HG03457 (cell line): Measurements from ENCODE around the gene SPTBN1.

Experiments used
- ATAC-seq: cut with Tn5 transposase; IDR thresholded peaks from one replicate; pipeline ENCODE4 v1.9.1; 2021; ENCODE audit warnings: moderate number of reproducible peaks; ENCODE audit not compliant: unreplicated experiment

Gene SPTBN1

DNA sequence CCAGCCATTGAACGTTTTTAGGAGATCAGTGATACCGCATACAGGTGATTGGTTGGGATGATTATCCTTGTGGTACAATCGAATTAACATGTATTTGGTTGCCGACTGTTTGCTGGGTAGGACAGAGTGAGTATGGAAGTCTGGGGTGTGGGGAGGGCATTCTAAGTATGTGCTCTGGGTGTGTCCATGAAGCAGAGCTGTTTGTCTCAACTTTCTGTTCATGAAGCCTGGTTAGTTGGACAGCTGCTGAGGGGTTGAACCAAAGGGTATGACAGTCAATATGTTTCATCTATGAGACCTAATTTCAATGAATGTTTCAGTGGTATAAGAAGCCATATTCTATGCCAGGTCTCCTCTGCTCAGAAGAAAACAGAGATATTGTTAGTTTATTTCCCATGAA is 21.9 kb upstream of the SPTBN1 start:
- ATAC-seq = no peak

DNA sequence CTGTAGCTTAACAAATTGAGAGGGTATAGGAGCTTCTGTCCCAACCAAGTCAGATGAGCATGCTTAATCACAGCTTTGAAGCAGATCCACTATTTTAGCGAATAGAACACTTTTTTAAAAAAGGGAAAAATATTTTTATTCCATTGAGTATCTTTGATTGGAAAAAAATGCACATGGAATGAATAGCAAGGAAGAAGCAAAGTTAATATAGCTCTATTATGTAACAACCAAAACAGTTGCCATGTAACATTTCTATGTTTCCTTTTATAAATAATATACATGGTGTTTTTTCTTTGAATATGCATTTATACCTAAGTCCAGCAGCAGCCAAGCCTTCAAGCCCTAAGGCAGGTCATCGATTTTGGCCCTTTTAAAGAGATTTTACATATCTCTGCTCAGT is 21.4 kb upstream of the SPTBN1 start:
- ATAC-seq = no peak

DNA sequence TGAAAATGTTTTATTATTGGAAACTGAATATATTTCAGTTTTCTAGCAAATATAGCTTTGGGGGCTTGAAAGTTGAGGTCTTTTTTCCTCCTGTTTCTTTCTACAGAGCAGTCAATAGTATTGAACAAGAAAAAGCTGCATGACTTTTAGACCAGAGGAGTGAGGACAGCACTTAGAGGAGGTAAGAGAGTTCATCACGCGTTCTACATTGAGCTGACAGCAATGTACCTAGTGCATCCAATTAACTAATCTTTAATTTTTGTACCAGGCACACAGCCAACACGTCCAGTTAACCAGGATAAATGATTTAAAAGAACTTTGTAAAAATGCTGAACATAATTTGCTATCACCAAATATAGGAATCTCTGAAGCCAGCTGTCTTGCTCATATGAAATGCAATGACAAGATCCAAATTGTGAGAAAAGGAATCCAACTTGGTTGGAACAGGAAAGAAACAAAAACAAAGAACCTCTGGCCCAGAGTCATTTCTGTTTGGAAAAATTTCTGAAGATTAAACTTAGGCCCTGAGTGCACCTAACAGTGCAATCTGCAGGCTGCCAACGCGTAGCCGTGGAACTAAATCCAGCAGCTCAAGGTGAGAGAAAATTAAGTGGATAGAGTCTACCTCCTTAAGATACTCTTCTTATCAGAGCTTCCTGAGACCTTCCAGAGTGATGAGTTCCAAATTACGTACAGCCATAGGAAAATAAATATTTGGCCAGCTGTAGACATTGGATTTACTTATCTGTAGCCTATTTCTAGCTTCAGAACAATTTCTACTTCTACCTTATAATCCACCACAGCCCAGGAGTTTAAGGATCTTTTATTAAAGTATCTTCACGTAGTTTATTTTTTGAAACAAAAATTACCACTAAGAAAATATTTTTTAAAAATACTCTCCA is 20.6 kb upstream of the SPTBN1 start:
- no peak for ATAC-seq

DNA sequence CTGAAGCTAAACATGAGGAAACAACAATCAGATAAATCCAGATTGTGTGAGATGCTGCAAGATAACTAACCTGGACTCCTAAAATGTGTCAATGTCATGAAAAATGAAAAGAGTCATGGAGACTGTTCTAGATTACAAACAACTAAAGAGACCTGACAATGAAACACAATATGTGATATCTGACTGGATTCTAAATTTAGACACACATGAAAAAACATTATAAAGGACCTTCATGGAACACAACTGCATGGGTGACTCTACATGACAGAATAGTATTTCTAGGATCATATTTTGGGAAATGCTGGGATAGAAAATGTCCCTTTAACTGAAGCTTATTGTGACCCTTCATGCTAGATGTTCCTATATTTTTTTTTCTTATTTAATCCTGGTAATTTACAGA is 18.5 kb upstream of the SPTBN1 start:
- no peak for ATAC-seq

DNA sequence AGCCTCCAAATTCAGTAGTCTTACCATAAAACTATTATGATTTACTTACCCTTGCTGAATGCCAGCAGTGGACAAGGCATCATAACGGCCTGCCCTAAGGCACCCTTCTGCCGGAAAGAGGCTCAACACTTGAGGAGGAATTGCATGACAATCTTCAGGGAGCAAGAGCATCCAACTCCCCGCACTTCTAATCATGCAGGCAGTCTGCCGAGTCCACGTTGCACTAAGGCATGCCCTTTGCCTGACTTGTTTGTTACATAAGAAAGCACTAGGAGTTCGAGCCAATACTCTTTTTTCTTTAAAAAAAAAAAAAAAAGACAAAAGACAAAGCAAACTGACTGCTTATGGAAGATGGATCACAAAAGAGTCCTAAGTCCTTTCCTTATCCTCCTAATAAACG is 17.9 kb upstream of the SPTBN1 start:
- ATAC-seq = no peak

DNA sequence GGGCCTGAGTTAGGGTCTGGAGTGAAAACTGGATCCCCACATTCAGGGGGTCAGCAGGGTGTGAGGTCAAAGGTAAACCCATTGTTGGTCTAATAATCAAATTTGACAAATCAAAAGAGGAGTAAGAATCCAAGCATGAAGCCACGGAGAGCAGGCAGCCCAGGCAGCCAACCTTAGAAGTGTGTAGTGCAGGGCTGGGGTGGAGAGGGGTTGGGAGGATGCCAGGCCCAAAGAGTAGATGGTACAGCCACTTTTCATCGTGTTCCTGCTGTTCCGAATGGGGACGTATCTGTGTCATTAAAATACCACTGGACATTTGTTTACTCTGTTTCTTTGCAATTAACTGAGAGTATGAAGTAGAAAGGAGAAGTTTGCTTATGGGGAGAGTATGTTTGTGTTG is 16.5 kb upstream of the SPTBN1 start:
- no peak for ATAC-seq

DNA sequence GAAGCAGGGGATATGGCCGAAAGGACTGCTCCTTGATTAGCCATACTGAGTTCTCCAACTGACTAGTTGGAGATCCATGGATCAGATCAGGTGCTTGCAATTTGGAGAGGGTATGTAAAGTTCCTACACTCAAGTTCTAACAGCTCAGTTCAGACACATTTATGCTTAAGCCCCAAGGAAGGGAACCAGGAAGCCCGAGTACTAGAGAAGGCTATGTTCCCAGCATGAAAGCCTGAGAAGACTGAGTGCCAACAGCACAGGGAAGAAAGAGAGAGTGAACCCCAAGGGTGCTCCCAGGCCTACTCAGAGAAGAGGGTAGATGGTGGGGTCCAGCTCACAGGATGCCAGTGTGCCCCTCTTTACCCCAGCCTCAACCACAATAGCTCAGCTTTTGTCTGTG is 16.1 kb upstream of the SPTBN1 start:
- no peak for ATAC-seq

DNA sequence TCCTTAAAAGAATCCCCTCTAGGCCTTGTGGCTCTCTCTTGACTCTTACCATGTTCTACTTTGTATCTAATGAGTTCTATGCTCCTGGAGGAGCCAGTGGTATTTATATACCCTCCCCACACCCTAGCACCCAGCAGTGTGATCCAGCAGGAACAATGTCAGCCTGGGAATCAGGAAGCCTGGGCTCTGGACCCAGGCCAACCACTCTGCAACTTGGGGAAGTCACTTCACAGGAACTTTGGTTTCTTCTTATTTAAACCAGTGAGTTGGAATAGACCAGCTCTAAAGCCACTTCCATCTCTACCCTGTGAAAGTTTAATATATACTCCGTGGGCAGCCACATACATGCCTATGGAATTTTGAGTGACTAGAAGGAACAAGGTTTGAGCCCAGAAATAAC is 11.6 kb upstream of the SPTBN1 start:
- no peak for ATAC-seq

DNA sequence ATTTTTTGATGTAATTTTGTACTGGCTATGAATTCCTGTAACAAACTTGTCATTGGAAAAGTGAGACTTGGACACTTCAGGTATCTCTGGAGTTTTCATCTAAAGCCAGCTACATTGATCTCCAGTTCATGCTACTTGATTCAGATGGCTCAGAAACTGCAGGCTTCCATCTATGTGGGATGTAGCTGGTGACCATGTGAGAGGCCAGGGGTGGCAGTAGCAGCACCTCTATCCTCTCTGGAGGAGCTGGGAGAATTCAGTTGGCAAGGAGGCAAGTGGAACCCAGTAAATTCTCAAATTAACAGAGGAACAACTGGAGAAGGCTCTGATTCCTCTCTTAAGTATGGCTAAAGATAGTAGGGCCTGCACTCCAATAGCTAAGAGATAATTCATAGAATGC is 10.0 kb upstream of the SPTBN1 start:
- no peak for ATAC-seq

DNA sequence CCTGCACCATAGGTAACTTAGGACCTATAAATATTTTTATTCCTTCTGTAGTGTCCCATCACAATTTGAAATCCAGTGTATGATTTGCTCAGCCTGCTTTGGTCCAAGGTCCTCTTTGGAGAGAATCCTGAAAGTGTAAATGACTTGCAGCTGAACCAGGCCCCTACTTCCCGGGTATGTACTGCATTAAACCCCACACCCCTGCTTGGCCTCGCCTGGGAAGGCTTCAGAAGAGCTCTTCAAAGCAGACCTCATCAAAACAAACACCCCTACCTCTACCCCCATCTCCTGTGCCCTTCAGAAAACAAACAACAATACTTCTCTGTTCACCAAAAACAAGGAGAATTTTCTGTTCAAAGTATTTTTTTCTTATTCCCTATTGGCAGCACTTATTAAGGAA is 9.5 kb upstream of the SPTBN1 start:
- no peak for ATAC-seq

DNA sequence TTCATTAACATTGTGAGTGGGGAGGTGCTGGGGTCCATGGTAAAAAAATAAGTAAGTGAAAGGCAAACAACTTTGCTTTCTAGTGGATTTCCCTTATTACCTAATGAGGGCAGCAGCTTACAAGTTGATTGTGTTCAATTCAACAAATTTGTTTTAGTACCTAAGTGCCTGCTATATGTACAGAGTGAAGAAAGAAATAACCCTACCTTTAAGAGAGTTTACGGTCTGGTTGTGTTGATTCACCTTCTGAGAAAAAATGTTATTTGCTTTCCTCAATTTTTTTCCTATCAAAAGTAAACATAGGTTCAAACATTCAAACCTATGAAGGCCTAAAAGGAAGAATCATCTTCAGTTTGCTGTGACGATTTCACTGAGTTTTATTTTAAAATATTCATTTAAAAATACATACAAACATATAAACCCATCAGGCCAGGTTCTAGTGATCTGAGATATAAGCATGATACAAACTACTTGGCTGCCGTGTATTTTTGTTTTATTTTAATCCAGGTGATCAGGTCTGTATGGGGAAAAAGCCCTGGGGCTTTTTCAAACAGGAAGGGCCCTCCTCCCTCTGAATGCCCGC is 1.5 kb upstream of the SPTBN1 start:
- ATAC-seq = no peak

DNA sequence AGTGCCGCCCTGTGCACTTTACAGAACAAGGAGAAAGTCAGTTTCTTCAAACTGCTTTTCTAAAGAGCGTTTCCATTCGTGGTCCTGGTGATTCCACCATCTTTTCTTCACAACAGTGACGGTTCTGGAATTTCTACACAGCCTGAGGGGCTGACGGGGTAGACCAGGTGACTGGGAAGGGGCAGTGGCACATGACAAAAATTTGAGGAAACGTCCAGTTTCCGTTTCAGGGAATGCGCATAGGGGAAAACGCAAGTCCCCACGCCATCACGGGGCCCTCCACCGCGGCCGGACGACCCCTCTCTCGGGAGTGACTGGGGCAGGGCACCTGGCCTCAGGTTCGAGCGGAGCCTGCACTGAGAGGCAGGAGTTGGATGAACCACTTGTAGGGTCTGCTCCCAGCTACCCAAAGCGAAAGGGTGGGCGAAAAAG is 980 bp upstream of the SPTBN1 start:
- no peak for ATAC-seq

DNA sequence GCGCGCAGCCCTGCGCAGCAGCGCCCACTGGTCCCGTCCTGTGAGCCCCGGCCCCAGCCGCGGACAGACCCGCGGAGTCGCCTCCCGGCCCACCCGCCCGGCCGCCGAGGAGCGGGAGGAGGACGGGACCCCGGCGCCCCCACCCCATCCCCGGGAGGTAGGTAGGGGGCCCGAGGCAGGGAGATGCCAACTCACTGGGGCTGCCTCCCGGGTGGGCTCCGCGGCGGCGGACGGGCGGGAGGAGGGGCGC is 160 bp downstream of the SPTBN1 start:
- no peak for ATAC-seq

DNA sequence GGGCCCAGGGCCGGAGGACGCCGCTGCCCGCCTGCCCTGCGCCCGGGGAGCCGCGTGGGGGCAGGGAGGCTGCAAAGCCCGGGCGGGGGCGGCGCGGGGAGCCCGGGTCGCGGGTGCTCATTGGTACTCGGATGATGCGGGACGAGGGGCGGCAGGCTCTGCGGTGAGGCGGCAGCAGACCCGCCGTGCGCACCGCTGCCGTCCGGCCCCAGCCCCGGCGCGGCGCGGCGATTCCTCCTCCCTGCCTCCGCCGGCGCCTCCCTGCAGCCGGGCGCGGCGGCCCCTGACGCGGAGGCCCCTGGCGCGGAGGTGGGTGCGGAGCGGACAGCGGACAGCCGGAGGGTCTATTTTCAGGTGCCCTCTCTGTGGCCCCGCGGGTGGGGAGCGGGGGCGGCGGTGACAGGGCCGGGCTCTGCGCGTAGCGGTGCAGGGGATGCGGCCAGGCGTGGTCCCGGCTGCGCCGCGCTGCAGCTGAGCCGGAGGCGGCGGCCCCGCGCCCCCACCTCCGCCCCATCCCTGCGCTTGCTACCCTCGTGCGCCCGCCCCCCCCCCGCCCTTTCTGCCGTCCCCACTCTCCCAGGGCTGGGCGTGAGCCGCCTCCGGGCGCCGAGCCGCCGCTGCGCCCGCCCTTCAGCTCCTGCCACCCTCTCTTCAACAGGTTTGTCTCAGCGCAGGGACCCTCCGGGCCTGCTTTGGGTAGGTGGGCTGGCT is 640 bp downstream of the SPTBN1 start:
- no peak for ATAC-seq

DNA sequence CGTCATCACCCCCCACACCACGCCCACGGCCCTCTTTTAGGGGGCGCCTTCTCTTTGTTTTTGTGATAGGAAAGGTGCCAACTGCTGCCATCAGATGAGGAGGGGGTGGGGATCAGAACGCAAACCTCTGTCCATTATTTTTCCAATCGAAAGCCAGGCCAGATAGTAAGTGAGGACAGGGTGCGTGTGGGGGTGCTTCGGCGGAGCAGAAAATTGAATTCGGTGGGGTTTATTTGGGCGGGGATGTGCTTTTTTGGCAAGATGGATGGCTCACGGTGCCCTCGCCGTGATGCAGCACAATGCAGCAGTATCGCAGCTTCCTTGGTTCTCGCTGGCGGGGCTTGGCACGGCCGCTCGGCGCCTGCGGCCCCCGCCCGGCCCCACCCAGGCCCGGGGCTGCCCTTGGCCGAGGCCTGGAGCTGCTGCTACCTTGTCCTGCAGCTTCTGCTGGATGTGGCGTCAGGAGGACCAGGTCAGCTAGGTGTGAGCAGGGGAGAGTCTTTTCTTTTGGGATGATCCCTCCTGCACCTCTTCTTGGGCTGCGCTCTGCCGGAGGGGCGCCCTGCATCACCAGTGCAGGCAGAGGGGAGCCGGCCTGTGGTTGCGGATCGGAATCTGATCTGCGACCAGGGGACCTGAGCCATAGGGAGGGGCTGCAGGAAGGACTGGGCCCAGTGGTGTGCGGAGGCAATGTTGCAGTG is 1.3 kb downstream of the SPTBN1 start:
- ATAC-seq = no peak

DNA sequence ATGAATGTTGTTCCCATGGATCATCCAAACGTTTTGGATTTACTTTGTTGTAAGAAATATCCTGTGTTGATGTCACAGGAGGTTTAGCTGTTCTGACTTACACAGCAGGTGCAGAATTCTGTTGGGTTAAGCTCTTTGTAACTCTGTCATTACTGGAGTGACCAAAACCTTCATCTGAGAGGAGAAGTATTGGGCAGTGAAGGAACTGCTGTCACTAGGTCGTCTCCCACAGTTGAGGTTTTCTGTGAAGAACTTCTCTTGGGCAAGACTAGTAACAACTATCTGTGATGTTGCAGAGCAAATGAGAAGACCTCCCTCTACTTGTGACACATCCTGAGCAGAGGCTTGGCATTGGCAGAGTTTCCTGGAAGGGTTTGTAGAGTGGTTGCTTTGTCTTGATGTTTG is 2.9 kb downstream of the SPTBN1 start:
- ATAC-seq = no peak

DNA sequence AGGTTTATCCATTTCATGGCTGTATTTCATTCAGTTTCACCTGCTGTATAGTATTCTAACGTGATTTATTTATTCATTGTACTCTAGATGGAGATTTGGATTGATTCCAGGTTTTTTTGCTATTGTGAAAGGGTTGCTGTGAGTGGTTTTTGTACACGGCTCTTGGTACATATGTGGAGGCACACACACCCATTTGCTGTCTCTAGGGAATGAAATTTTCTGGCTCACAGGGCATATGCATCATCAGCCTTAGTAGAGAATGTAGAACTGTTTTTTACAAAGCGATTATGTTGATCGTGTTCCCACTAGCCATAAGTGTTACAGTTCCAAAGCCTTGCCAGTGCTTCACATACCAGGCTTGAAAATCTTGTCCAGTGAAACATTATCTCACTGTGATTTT is 5.1 kb downstream of the SPTBN1 start:
- no peak for ATAC-seq

DNA sequence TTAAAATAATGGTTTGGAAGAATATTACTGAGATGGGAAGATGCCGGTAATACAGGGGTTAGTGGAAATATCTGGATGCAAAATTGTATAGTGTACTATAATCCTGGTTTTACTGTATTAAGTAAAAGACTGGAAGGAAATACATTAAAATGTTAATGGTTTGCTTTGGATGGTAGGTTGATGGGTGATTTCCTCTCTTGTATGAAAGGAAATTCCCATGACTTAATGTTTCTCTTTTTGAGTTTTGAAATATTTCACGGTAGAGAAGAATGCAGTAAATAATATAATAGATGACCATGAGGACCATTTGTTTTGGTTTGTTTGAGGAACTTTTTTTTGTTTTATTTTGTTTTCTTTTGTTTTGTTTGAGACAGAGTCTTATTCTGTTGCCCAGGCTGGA is 8.2 kb downstream of the SPTBN1 start:
- ATAC-seq = no peak

DNA sequence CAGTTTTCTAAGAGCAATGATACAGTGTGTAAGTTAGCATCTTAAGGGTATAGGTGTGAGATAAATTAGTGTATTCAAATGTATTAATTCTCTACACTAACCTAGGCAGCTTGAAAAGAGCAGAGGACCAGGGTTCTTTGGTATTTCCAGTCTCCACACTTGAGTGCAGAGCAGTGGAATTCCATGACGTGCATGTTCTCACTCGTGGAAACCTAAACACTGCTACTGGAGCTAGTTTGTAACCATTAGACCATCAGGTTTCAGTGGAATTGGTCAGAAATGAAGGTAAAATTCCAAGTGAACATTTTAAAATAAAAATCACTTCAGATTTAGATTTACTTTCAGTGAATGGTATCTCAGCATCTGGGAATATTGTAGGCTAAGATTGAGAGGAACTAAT is 9.0 kb downstream of the SPTBN1 start:
- no peak for ATAC-seq

DNA sequence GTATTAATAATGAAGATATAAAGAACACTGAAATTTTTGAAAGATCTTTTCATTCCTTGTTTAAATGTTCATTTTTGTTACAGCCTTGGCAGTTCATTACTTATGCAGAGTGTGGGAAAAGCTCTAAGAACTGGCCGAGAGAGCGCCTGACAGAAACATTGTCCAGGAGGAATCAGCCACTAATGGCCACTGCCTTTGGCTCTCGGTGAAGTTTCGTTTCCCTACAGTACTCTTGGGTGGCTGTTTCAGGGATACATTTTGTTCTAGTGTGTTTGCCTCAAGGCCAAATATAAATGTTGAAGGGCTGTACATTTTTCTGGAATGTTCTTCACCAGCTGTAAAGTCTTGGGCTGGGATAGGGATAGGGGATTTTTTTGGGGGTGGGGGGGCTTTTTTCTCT is 10.7 kb downstream of the SPTBN1 start:
- ATAC-seq = no peak

DNA sequence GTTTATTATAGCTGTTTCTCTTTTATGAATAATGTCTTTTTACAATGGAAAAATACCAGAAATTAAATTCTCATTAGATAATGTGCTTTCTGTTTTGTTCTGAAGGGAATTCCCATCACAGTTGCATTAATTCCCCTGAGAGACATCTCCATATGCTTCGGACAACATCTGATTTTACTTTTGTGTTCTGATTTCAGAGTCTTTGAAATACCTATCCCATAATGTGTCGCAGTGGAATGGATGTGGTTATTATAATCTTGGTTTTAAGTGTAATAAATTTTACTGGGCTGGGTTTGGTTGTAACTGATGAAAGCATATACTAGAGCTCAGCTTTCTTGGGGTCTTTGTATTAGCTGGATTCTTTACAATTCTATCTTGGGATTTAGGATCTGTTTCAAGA is 12.5 kb downstream of the SPTBN1 start:
- ATAC-seq = no peak
